Measurements from ENCODE around the gene GP1BB.

Gene GP1BB

GRCh38 chr22:19687561-19688300 is 35.6 kb upstream of the GP1BB start:
- H3K18ac ChIP-seq (ENCODE audit: low read length) = no peak overlapping the region
- no peak overlapping the region for H2AK5ac ChIP-seq (ENCODE audit: low read length)
- H2BK12ac ChIP-seq (ENCODE audit: low read length) = no peak overlapping the region
- WGBS (ENCODE audit: extremely low coverage, insufficient coverage, insufficient read length) = no CpG with 5 or more reads among the region's 22 CpGs
- H3K4ac ChIP-seq (ENCODE audit: low read depth, low read length) = no peak overlapping the region
- no peak overlapping the region for H3K23ac ChIP-seq (ENCODE audit: low read length)
- no peak overlapping the region for H2AFZ ChIP-seq (ENCODE audit: insufficient read depth, low read length, poor library complexity)
- no peaks in the 10 kb centered on the region for H3K36me3 ChIP-seq (ENCODE audit: control insufficient read depth in 1 of 2, insufficient read depth in 2 of 2, low read length in 2 of 2)
- no peak for DNase-seq
- H3K9me3 ChIP-seq (ENCODE audit: insufficient read depth, low read depth, low read length) = no peaks in the 10 kb centered on the region
- no peak overlapping the region for H4K91ac ChIP-seq (ENCODE audit: low read depth, low read length)
- no peak overlapping the region for H4K12ac ChIP-seq (ENCODE audit: low read depth, low read length)
- H3K4me3 ChIP-seq (ENCODE audit: low read depth, low read length) = no peak overlapping the region
- no peaks in the 10 kb centered on the region for H3K79me2 ChIP-seq (ENCODE audit: control insufficient read depth, insufficient read depth, low read length, poor library complexity)
- peaks cover 0 to 2% of the 10 kb centered on the region in 2 experiments for H3K4me1 ChIP-seq (ENCODE audit: control insufficient read depth in 1 of 2, insufficient read depth in 2 of 2, low read length in 2 of 2)
- no peak overlapping the region for H4K8ac ChIP-seq (ENCODE audit: low read depth, low read length)
- no peak overlapping the region for H3K4me2 ChIP-seq (ENCODE audit: low read length)
- H3K27ac ChIP-seq (ENCODE audit: low read depth, low read length) = no peak overlapping the region
- no peak overlapping the region for H2BK5ac ChIP-seq (ENCODE audit: low read depth, low read length, poor library complexity)
- no peaks in the 10 kb centered on the region for H3K79me1 ChIP-seq (ENCODE audit: low read length)
- H2BK120ac ChIP-seq (ENCODE audit: insufficient read depth, low read length, poor library complexity) = no peak overlapping the region
- H3K27me3 ChIP-seq (ENCODE audit: insufficient read depth, low read length) = no peaks in the 10 kb centered on the region
- no peak overlapping the region for H3K14ac ChIP-seq (ENCODE audit: low read length)
- no peak overlapping the region for H3K9ac ChIP-seq (ENCODE audit: low read length)

- Histone ChIP-seq H2BK12ac (ENCODE audit: low read length) (no peak overlapping the region), H4K91ac (ENCODE audit: low read depth, low read length) (no peak overlapping the region), H4K8ac (ENCODE audit: low read depth, low read length) (no peak overlapping the region), H3K27ac (ENCODE audit: low read depth, low read length) (no peak overlapping the region), H3K79me1 (ENCODE audit: low read length) (no peaks in the 10 kb centered on the region), H3K18ac (ENCODE audit: low read length) (no peak overlapping the region), H4K12ac (ENCODE audit: low read depth, low read length) (no peak overlapping the region), H3K79me2 (ENCODE audit: control insufficient read depth, insufficient read depth, low read length, poor library complexity) (no peaks in the 10 kb centered on the region), H2AK5ac (ENCODE audit: low read length) (no peak overlapping the region), H3K4ac (ENCODE audit: low read depth, low read length) (no peak overlapping the region), H3K23ac (ENCODE audit: low read length) (no peak overlapping the region), H3K9ac (ENCODE audit: low read length) (no peak overlapping the region), H3K9me3 (ENCODE audit: insufficient read depth, low read depth, low read length) (no peaks in the 10 kb centered on the region), H3K4me1 (ENCODE audit: control insufficient read depth in 1 of 2, insufficient read depth in 2 of 2, low read length in 2 of 2) (peaks cover 0 to 2% of the 10 kb centered on the region in 2 experiments), H2AFZ (ENCODE audit: insufficient read depth, low read length, poor library complexity) (no peak overlapping the region), H3K36me3 (ENCODE audit: control insufficient read depth in 1 of 2, insufficient read depth in 2 of 2, low read length in 2 of 2) (no peaks in the 10 kb centered on the region), H3K14ac (ENCODE audit: low read length) (no peak overlapping the region), H2BK5ac (ENCODE audit: low read depth, low read length, poor library complexity) (no peak overlapping the region), H3K4me3 (ENCODE audit: low read depth, low read length) (no peak overlapping the region), H2BK120ac (ENCODE audit: insufficient read depth, low read length, poor library complexity) (no peak overlapping the region), H3K4me2 (ENCODE audit: low read length) (no peak overlapping the region), H3K27me3 (ENCODE audit: insufficient read depth, low read length) (no peaks in the 10 kb centered on the region)
- no CpG with 5 or more reads among the region's 21 CpGs for WGBS (ENCODE audit: extremely low coverage, insufficient coverage, insufficient read length)
- no peak for DNase-seq
Measured at GRCh38 chr22:19688301-19689290, 34.7 kb upstream of the GP1BB start.

DNA sequence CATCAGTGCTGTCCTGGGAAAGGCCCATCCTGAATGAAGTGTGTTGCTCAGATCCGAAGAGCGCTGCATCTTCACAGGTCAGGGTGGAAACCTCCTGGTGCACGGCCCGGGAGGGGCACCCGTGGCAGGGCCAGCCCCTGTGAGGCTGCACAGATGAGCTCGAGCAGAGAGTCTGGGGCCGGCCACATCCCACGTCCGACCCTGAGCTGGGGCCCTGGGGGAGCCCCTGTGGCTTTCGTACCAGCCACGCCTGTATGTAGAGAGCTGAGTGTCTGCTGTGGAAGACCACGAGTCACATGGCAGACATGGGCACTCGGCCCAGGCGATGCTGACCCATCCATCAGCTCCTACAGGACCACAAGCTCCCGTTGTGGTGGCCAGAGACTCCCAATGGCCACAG is 33.9 kb upstream of the GP1BB start:
- Histone ChIP-seq H3K18ac (ENCODE audit: low read length) (no peak overlapping the region), H4K91ac (ENCODE audit: low read depth, low read length) (no peak overlapping the region), H2AK5ac (ENCODE audit: low read length) (no peak overlapping the region), H3K14ac (ENCODE audit: low read length) (no peak overlapping the region), H3K27me3 (ENCODE audit: insufficient read depth, low read length) (no peaks in the 10 kb centered on the region), H3K4me3 (ENCODE audit: low read depth, low read length) (no peak overlapping the region), H3K4me2 (ENCODE audit: low read length) (no peak overlapping the region), H3K4ac (ENCODE audit: low read depth, low read length) (no peak overlapping the region), H2BK5ac (ENCODE audit: low read depth, low read length, poor library complexity) (no peak overlapping the region), H3K23ac (ENCODE audit: low read length) (no peak overlapping the region), H3K79me1 (ENCODE audit: low read length) (no peaks in the 10 kb centered on the region), H2BK120ac (ENCODE audit: insufficient read depth, low read length, poor library complexity) (no peak overlapping the region), H3K36me3 (ENCODE audit: control insufficient read depth in 1 of 2, insufficient read depth in 2 of 2, low read length in 2 of 2) (no peaks in the 10 kb centered on the region), H3K27ac (ENCODE audit: low read depth, low read length) (no peak overlapping the region), H3K9ac (ENCODE audit: low read length) (no peak overlapping the region), H2BK12ac (ENCODE audit: low read length) (no peak overlapping the region), H3K9me3 (ENCODE audit: insufficient read depth, low read depth, low read length) (no peaks in the 10 kb centered on the region), H3K4me1 (ENCODE audit: control insufficient read depth in 1 of 2, insufficient read depth in 2 of 2, low read length in 2 of 2) (peaks cover 0 to 2% of the 10 kb centered on the region in 2 experiments), H4K8ac (ENCODE audit: low read depth, low read length) (no peak overlapping the region), H2AFZ (ENCODE audit: insufficient read depth, low read length, poor library complexity) (no peak overlapping the region), H4K12ac (ENCODE audit: low read depth, low read length) (no peak overlapping the region), H3K79me2 (ENCODE audit: control insufficient read depth, insufficient read depth, low read length, poor library complexity) (no peaks in the 10 kb centered on the region)
- WGBS (ENCODE audit: extremely low coverage, insufficient coverage, insufficient read length) = no CpG with 5 or more reads among the region's 15 CpGs
- DNase-seq = no peak

DNA sequence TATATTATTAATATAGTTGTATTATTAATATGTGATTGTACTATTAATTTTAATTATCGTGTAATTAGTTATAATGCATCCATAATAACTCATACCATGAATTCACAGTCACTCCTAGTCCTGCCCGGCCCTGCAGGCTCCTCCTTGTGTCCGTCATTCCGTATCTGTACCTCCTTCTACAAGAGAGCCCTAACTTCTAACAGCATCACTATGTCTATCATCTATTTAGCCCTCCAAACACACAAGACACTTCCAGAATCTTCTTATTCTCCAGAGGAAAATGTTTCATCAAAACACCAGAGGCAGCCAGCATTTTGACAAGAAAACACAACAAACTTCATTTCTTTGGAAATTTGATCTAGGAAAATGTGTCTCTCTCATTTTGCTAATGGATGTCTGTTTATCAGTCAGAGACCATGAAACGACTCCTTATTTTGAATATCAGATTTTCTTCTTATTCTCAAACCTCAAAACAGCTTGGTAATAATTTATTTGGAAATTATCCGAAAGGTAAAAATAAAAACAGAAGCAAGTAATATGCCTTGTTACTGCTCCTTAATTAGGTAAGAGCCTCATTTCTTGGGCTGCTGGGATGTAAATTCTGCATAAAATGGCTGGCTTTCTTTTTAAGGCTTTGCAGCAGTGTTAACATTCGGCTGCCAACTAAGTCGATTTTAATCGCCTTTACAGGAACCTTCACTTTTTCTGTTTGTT is 32.2 kb upstream of the GP1BB start:
- Histone ChIP-seq H2BK12ac (ENCODE audit: low read length) (no peak overlapping the region), H3K4me2 (ENCODE audit: low read length) (peak overlapping the region; percentile 17), H4K12ac (ENCODE audit: low read depth, low read length) (no peak overlapping the region), H2BK5ac (ENCODE audit: low read depth, low read length, poor library complexity) (no peak overlapping the region), H3K27ac (ENCODE audit: low read depth, low read length) (no peak overlapping the region), H3K79me2 (ENCODE audit: control insufficient read depth, insufficient read depth, low read length, poor library complexity) (no peaks in the 10 kb centered on the region), H2AK5ac (ENCODE audit: low read length) (no peak overlapping the region), H3K18ac (ENCODE audit: low read length) (no peak overlapping the region), H2AFZ (ENCODE audit: insufficient read depth, low read length, poor library complexity) (no peak overlapping the region), H3K4me3 (ENCODE audit: low read depth, low read length) (no peak overlapping the region), H2BK120ac (ENCODE audit: insufficient read depth, low read length, poor library complexity) (no peak overlapping the region), H3K4ac (ENCODE audit: low read depth, low read length) (no peak overlapping the region), H3K23ac (ENCODE audit: low read length) (no peak overlapping the region), H3K36me3 (ENCODE audit: control insufficient read depth in 1 of 2, insufficient read depth in 2 of 2, low read length in 2 of 2) (no peaks in the 10 kb centered on the region), H3K79me1 (ENCODE audit: low read length) (no peaks in the 10 kb centered on the region), H4K91ac (ENCODE audit: low read depth, low read length) (no peak overlapping the region), H3K27me3 (ENCODE audit: insufficient read depth, low read length) (no peaks in the 10 kb centered on the region), H3K9ac (ENCODE audit: low read length) (no peak overlapping the region), H3K14ac (ENCODE audit: low read length) (no peak overlapping the region), H3K4me1 (ENCODE audit: control insufficient read depth in 1 of 2, insufficient read depth in 2 of 2, low read length in 2 of 2) (peaks cover 0 to 4% of the 10 kb centered on the region in 2 experiments), H3K9me3 (ENCODE audit: insufficient read depth, low read depth, low read length) (no peaks in the 10 kb centered on the region), H4K8ac (ENCODE audit: low read depth, low read length) (no peak overlapping the region)
- WGBS (ENCODE audit: extremely low coverage, insufficient coverage, insufficient read length) = no CpG with 5 or more reads among the region's 9 CpGs
- no peak for DNase-seq
